Hematopoietic multipotent progenitor cell treated with erythropoietin and hydrocortisone succinate and interleukin-3 and kit ligand, for 8 days (in vitro differentiated cells): Measurements from ENCODE around the gene OXNAD1.
"Not testable (repeated sequence)": the region's sequence is repeated elsewhere in the genome, so short reads cannot be mapped to it uniquely, and the experiment has no call there.

Experiments
- DNase-seq: peaks from one replicate; pipeline ENCODE4 v3.0.0-alpha.2; 2015

Gene OXNAD1

GRCh38 chr3:16304061-16305010, 39.3 kb downstream of the OXNAD1 start:
- DNase-seq: peak; percentile 93

- peak; percentile 56 for DNase-seq
These were observed 40.1 kb downstream of the OXNAD1 start for GRCh38 chr3:16305111-16305541.

GRCh38 chr3:16307832-16308531, 43.0 kb downstream of the OXNAD1 start:
- no peak for DNase-seq

- no peak for DNase-seq
These were observed 43.7 kb downstream of the OXNAD1 start for GRCh38 chr3:16308727-16309126.

GRCh38 chr3:16309558-16309957, 44.5 kb downstream of the OXNAD1 start:
- peak; percentile 67 for DNase-seq

- not testable (repeated sequence) for DNase-seq
These were observed 45.5 kb downstream of the OXNAD1 start for GRCh38 chr3:16310486-16310885.

GRCh38 chr3:16311960-16312451, 47.0 kb downstream of the OXNAD1 start:
- DNase-seq: peak; percentile 45

- DNase-seq: no peak
These were observed 49.1 kb downstream of the OXNAD1 start for GRCh38 chr3:16313886-16314645.

- no peak for DNase-seq
These were observed 50.6 kb downstream of the OXNAD1 start for GRCh38 chr3:16315623-16316022.

GRCh38 chr3:16316396-16316795, 51.4 kb downstream of the OXNAD1 start:
- DNase-seq: no peak

GRCh38 chr3:16316847-16317560, 52.0 kb downstream of the OXNAD1 start:
- DNase-seq: no peak

GRCh38 chr3:16317561-16317945, 52.5 kb downstream of the OXNAD1 start:
- DNase-seq: no peak

GRCh38 chr3:16318176-16318575, 53.2 kb downstream of the OXNAD1 start:
- no peak for DNase-seq

- peak; percentile 76 for DNase-seq
These were observed 54.3 kb downstream of the OXNAD1 start for GRCh38 chr3:16319307-16319706.

GRCh38 chr3:16319723-16320122, 54.7 kb downstream of the OXNAD1 start:
- DNase-seq: no peak

GRCh38 chr3:16320711-16321110, 55.7 kb downstream of the OXNAD1 start:
- DNase-seq: no peak

- no peak for DNase-seq
These were observed 57.2 kb downstream of the OXNAD1 start for GRCh38 chr3:16322189-16322588.

- no peak for DNase-seq
These were observed 58.7 kb downstream of the OXNAD1 start for GRCh38 chr3:16323737-16324136.

- DNase-seq: no peak
These were observed 60.8 kb downstream of the OXNAD1 start for GRCh38 chr3:16325850-16326249.

- DNase-seq: no peak
These were observed 61.8 kb downstream of the OXNAD1 start for GRCh38 chr3:16326724-16327349.

- DNase-seq: no peak
These were observed 63.1 kb downstream of the OXNAD1 start for GRCh38 chr3:16328124-16328523.
